ENCODE data around the gene PRKCB.

Gene PRKCB

DNA sequence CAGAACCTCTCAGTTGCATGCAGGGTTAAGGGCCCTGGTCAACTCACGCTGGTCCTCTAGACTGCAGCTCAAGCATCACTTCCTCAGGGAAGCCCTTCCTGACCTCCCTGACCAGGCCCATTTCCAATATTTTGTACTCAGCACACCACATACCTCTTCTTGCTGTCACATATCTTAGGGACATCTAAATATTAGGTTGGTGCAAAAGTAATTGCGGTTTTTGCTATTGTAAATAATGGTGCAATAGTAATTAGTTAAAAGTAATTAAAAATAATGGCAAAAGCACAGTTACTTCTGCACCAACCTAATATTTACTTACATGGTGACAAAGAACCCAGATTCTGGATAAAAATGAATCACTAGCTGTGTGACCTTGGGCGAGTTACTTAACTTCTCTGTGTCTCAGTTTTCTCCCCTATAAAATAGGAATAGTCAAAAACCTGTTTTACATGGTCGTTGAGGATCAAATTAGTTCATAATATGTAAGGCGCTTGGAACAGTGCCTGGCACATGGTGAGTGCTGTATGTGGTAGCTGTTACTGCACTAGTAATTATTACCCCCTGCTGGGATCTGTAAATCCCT, 177.4 kb downstream of the PRKCB start:
- Histone ChIP-seq H3K9me3 (ENCODE audit: control insufficient read depth, insufficient read depth, low read depth, low read length) (no peaks in the 10 kb centered on the region), H3K36me3 (ENCODE audit: control insufficient read depth in 2 of 2, insufficient read depth in 1 of 2, low read length in 2 of 2) (no peaks in the 10 kb centered on the region), H3K4me1 (ENCODE audit: control insufficient read depth, insufficient read depth, low read length) (peaks cover 12% of the 10 kb centered on the region), H3K4me3 (ENCODE audit: low read depth, low read length) (no peak overlapping the region), H3K27ac (ENCODE audit: extremely low read depth, low read depth, low read length) (no peak overlapping the region)
- no peak for TF ChIP-seq GLI2 (tag by site-specific recombination; IDR thresholded peaks at IDR 0.05; ENCODE audit: borderline replicate concordance, low read depth)
- TF ChIP-seq, protein P1, sequence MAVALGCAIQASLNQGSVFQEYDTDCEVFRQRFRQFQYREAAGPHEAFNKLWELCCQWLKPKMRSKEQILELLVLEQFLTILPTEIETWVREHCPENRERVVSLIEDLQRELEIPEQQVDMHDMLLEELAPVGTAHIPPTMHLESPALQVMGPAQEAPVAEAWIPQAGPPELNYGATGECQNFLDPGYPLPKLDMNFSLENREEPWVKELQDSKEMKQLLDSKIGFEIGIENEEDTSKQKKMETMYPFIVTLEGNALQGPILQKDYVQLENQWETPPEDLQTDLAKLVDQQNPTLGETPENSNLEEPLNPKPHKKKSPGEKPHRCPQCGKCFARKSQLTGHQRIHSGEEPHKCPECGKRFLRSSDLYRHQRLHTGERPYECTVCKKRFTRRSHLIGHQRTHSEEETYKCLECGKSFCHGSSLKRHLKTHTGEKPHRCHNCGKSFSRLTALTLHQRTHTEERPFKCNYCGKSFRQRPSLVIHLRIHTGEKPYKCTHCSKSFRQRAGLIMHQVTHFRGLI (tag by site-specific recombination; IDR thresholded peaks at IDR 0.05) = no peak
- no peak for TF ChIP-seq ZNF133 (tag by site-specific recombination; IDR thresholded peaks at IDR 0.05)
- TF ChIP-seq ZNF768 (tag by site-specific recombination; IDR thresholded peaks at IDR 0.05) = peak; percentile 58; the same call in 1 of the 2 replicates
- TF ChIP-seq ZNF654 (tag by site-specific recombination; IDR thresholded peaks at IDR 0.05; ENCODE audit: low read depth) = no peak
- POLR2A ChIA-PET = no interaction called here
- CTCF ChIA-PET = interaction anchor here (0.5 to 4.3 kb wide), 4 partner anchors 13 to 240 kb away, joined by 3 to 47 read pairs (median 11); no protein-coding TSS in a partner anchor

GRCh38 chr16:24013864-24014645, 178.3 kb downstream of the PRKCB start:
- ChIA-PET CTCF (interaction anchor here (0.6 to 3.3 kb wide), 4 partner anchors 211 to 619 kb away, joined by 3 to 15 read pairs (median 11); no protein-coding TSS in a partner anchor), POLR2A (no interaction called here)
- no peaks in the 10 kb centered on the region for H3K9me3 ChIP-seq (ENCODE audit: control insufficient read depth, insufficient read depth, low read depth, low read length)
- H3K4me3 ChIP-seq (ENCODE audit: low read depth, low read length) = no peak overlapping the region
- no peak overlapping the region for H3K27ac ChIP-seq (ENCODE audit: extremely low read depth, low read depth, low read length)
- H3K4me1 ChIP-seq (ENCODE audit: control insufficient read depth, insufficient read depth, low read length) = peaks cover 12% of the 10 kb centered on the region
- H3K36me3 ChIP-seq (ENCODE audit: control insufficient read depth in 2 of 2, insufficient read depth in 1 of 2, low read length in 2 of 2) = no peaks in the 10 kb centered on the region
- TF ChIP-seq YY1 (tag by site-specific recombination; IDR thresholded peaks at IDR 0.05) (no peak), ELK4 (IDR thresholded peaks at IDR 0.05; ENCODE audit: borderline replicate concordance, low read depth, low read length) (no peak), RBAK (tag by site-specific recombination; IDR thresholded peaks at IDR 0.05) (no peak), ZNF701 (tag by site-specific recombination; IDR thresholded peaks at IDR 0.05) (no peak), CTCF (tag by site-specific recombination; IDR thresholded peaks at IDR 0.05) (no peak), ZBTB48 (tag by site-specific recombination; IDR thresholded peaks at IDR 0.05) (no peak), ZNF629 (tag by site-specific recombination; IDR thresholded peaks at IDR 0.05) (no peak), ZNF18 (tag by site-specific recombination; IDR thresholded peaks at IDR 0.05) (no peak), ZNF350 (tag by site-specific recombination; IDR thresholded peaks at IDR 0.05) (no peak), SP3 (tag by site-specific recombination; IDR thresholded peaks at IDR 0.05) (0 out of 2 replicates have a peak, but pooled peaks have one; percentile 20), ZBTB20 (tag by site-specific recombination; IDR thresholded peaks at IDR 0.05) (no peak), ZNF48 (tag by site-specific recombination; IDR thresholded peaks at IDR 0.05) (no peak), ZNF155 (tag by site-specific recombination; IDR thresholded peaks at IDR 0.05) (no peak), ZNF510 (tag by site-specific recombination; IDR thresholded peaks at IDR 0.05; ENCODE audit: insufficient replicate concordance) (no peak), ZNF341 (tag by site-specific recombination; IDR thresholded peaks at IDR 0.05; ENCODE audit: low read depth) (peak; percentile 60), HOXA7 (CRISPR knock-in tag; IDR thresholded peaks at IDR 0.05; ENCODE audit: borderline replicate concordance) (no peak), KLF1 (tag by site-specific recombination; IDR thresholded peaks at IDR 0.05) (peak; percentile 98)
- TF ChIP-seq, protein P2, sequence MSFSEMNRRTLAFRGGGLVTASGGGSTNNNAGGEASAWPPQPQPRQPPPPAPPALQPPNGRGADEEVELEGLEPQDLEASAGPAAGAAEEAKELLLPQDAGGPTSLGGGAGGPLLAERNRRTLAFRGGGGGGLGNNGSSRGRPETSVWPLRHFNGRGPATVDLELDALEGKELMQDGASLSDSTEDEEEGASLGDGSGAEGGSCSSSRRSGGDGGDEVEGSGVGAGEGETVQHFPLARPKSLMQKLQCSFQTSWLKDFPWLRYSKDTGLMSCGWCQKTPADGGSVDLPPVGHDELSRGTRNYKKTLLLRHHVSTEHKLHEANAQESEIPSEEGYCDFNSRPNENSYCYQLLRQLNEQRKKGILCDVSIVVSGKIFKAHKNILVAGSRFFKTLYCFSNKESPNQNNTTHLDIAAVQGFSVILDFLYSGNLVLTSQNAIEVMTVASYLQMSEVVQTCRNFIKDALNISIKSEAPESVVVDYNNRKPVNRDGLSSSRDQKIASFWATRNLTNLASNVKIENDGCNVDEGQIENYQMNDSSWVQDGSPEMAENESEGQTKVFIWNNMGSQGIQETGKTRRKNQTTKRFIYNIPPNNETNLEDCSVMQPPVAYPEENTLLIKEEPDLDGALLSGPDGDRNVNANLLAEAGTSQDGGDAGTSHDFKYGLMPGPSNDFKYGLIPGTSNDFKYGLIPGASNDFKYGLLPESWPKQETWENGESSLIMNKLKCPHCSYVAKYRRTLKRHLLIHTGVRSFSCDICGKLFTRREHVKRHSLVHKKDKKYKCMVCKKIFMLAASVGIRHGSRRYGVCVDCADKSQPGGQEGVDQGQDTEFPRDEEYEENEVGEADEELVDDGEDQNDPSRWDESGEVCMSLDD (tag by site-specific recombination; IDR thresholded peaks at IDR 0.05) = no peak
- TF ChIP-seq, protein P3, sequence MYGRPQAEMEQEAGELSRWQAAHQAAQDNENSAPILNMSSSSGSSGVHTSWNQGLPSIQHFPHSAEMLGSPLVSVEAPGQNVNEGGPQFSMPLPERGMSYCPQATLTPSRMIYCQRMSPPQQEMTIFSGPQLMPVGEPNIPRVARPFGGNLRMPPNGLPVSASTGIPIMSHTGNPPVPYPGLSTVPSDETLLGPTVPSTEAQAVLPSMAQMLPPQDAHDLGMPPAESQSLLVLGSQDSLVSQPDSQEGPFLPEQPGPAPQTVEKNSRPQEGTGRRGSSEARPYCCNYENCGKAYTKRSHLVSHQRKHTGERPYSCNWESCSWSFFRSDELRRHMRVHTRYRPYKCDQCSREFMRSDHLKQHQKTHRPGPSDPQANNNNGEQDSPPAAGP (tag by site-specific recombination; IDR thresholded peaks at IDR 0.05) = peak; percentile 45; the same call in 1 of the 2 replicates

Data from HEK293 (cell line).